Pulmonary artery endothelial cell (primary cell): ENCODE results near the gene FBXO48. TPM values are rescaled to one million over a fixed set of nuclear protein-coding genes. Genes with fewer than 3 reads are reported as not detected.

Experiments
- DNase-seq: peaks from one replicate; pipeline ENCODE4 v3.0.0-alpha.2; 2011; ENCODE audit warnings: low read depth, low spot score
- total RNA-seq: library from RNA; depleted of rRNA; stranded (reverse); fragments of >200 nt; gene quantifications from 2 replicates; pipeline ENCODE4 v1.2.3, GENCODE V29; 2014

The FBXO48 gene
- total RNA-seq, 1 donor from 2014 or later = 0.20 TPM

DNA sequence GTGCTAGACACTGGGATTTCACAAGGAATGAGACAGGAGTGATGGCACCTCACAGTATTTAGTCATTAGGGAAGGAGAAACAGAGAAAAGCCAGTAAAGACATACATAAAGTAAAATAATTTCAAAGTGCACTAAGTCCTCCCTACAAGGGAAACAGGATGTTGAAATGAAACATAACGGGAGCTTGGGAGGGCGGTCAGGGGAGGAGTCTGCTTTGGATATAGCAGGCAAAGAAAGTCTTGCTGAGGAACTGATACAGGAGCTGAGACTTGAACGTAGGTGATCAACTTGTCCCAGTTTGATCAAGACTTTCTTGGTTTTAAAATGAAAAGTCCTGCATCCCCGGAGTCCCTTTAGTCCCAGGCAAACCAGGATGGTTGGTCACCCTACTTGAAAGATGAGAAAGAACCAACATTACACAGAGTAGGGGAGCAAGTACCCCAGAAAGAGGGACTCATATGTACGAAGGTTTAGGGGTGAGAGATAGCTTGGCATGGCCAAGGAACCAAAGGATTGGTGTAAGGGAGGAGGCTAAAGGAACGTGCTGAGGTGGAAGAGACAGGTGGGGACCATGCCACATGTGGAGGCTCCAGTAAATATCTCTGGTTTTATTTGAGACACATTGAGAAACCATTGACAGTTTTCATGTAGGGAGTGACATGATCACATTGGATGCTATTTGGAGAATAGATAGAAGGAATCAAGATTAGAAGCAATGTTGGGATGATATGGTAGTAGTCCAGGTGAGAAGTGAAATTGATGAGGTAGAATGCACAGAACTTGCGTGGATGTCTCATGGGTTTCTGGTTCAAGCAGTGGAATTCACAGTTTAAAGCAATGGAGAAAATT, 28.4 kb downstream of the FBXO48 start:
- no peak for DNase-seq

DNA sequence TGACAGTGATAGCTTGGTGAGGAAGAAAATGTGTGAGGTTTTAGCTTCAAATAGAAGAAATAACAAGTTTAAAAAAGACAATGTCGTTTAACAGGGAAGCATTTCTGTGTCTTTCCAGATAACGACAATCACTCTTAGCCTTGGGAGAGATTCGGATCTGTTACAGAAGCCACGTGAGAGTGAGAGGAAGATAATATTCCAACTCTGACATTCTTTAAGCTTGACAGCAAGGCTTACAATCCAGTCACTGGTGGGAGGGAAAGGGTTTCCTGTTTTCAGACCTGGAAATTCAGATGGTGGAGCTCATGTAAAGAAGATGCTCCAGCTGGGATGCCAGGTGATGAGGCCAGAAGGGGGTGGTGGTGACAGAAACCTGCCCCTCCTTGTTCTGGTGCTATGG, 30.8 kb downstream of the FBXO48 start:
- no peak for DNase-seq

DNA sequence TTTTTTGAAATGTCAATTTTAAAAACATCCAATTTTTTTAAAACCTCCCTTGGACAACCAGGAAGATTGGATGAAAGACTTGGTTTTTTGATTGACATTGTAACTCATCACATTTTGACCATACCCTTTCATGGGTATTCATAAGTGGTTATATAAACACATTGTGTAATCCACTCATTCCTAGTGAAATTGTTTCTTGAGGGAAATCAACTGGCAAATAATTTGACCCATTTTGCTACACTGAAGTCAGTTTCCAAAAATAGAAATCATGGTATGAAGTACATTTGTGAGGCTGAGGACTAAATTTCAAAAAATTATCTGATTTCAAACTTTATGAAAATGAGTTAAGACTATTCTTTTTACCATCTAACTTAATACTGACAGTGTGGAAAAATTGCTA, 31.5 kb downstream of the FBXO48 start:
- DNase-seq = no peak

DNA sequence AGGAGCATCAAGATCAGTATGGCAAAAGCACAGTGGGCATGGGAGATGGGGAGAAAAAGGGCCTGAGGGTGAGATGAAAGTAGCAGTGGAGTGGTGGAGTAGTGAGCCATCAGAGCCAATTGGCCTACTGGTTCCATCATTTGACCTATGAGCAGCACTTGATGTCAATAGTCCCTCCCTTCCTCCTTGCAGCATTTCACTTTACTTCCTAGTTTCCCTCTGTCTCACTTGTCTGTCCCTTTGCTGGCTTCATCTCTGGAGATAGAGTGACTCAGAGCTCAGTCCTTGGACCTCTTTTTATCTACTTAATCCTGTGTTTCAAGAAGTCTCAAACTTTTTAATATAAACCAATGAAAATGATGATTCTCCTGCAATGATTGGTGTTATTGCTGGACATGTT, 32.1 kb downstream of the FBXO48 start:
- no peak for DNase-seq

DNA sequence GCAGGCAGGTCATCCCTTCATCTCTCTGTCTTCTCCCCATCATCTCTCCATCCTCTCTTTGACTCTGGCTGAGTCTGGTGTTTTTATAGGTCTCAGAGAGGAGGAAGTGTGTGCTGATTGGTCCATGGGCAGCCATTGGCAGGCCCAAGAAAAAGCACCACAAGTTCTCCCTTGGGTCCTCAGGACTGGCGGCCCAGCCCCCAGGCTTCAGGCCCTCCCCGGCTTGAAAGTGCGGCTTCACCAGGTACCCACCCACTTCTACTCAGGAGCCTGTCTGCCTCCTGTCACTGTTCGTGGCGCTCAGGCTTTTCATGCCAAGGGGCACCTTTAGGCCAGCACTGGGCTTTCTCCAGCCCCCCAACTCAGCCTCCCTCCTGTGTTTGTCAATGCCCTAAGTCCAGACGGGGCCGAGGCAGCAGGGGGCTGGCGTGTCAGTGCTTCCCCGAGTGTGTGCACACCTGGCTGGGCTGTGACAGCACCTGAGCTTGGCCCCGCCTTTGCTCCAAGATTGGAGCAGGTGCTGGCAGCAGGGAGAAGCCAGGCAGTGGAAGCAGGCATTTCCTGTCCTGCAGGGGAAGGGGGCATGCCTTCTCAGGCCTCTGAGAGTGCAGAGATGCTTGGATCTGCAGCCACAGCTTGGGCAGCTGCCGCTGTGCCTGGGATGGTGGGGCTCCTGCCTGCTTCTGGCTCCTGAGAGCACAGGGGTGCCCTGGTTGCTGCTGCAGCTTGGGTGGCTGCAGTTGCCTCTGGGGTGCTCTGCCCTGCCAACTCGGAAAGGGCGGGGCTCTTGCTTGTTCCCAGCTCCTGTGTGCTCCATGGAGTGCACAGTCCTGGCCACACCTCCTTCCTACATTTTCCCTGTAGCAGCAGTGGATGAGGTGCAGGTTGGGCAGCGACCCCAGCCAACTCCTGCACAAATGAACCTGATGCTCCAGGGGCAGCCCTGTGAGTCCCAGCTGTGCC, 34.1 kb downstream of the FBXO48 start:
- DNase-seq = no peak

DNA sequence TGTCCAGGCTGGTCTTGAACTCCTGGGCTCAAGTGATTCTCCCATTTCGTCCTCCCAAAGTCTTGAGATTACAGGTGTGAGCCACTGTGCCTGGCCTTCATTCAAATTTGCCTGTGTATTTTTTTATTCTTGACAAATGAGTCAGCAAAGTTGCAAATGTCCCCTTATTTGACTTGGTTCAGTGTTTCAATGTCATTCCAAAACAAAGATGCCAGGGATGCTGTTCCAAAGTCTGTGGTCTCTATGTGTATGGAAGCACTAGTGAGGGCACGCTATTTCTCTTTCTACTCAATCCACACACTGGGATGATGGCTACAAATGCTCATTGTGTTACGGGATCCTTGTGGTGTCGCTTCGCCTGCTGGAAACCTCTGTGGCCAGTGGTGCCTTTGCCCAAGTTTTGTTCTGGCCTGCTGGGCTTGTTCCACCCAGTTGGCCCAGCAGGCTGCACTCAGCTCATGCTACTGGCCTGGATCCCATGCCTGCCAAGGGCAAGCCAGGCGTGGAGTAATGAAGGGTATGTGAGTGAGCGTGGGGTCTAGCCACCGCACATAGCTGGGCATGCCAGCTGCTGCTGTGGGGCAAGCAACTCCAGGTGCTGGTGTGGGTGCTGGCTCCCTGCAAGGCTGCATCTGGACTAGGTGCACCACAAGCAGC, 35.6 kb downstream of the FBXO48 start:
- no peak for DNase-seq

DNA sequence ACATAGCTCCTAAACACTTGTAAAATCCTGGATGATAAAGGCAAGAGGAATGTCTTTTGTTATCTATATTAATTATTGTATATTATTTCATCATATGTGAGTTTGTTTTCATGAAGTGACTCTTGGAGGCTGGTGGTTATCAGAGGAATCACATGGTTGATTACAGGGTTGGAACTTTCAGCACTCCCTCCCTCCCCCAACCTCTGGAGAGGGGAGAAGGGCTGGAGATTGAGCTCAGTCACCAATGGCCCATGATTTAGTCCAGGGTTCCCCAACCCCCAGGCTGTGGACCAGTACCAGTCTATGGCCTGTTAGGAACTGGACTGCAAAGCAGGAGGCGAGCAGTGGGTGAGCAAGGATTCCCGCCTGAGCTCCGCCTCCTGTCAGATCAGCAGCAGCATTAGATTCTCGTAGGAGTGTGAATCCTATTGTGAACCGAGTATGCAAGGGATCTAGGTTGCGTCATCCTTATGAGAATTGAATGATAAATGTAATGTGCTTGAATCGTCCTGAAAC, 37.7 kb downstream of the FBXO48 start:
- no peak for DNase-seq

DNA sequence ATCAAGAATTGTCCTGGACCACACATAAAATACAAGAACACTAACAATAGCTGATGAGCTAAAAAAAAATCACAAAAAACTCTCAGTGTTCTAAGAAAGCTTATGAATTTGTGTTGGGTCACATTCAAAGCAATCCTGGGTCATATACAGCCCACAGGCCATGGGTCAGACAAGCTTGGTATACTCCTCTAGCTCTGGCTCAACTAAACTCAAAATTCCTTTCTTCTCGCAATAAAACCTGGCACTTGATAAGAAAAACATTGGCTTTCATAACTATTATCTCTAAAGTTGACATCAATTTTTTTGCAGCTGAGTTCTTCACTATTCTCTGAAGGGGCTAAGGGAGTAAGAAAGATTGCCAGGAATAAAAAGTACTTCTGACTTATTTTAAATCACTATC, 38.3 kb downstream of the FBXO48 start:
- no peak for DNase-seq

DNA sequence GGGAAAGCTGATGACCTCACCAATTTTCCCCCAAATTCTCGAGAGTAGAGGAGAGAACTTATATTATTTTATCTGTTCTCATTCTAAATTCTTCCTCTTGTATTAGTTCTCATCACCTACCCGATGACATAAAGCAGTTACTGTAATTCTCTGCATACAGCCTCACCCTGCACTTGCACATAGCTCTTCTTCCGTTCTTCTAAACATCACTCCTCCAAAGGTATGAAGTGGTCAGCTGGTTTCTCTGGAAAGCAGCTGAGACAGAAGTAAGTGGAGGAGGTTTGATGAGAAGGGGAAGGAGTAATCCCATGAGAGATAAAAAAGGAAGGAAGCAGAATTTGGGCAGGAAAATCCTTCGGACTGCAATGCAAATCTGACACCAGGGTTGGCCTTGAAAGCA, 39.0 kb downstream of the FBXO48 start:
- no peak for DNase-seq

DNA sequence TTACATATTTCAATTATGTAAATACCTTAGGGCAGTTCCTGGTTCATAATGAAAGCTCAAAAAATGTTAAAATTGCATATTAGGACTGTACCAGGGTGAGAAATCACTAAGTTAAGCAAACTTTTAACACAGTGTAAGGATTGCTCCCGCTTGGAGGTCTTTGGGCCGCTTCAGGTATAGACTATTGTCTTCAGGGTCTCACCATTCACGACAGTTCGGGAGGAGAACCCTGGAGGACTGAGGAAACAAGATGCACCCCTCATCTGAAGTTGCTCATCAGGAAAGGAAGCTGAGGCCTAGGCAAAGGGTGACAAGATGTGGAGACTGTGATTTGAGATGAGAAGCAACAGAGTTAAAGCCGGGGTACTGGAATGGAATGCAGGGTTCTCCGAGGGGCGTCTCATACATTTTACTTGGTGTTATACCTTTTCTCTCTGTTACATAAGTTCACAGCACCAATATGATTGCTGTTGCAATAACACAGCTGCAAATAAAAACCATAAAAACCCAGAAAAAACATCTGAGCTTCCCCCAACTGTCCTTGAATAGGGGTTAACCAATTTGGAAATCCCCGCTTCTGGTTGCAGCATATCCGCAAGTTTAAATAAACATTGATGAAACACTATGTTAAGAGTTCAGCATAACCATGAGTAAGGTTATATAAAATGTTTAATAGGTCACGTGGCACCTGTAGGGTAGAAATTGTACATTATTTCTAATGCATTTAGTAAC, 40.1 kb downstream of the FBXO48 start:
- no peak for DNase-seq

DNA sequence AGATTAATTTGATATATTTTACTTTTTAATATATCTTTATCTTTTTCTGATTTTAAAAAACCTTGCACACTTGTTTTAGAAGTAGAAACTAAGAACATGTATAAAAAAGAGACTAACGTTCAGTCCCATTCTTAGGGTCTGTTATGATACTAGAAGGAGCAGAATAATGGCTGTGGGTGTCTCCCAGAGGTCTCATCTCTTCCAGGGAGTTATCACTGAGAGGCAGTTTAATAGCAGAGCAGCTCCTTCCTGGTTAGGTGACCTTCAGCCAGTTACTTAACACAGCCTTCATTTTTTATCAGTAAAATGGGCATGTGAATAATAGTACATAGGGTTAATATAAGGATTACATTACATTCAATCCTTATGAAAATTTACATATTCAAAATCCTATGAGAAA, 40.6 kb downstream of the FBXO48 start:
- no peak for DNase-seq

DNA sequence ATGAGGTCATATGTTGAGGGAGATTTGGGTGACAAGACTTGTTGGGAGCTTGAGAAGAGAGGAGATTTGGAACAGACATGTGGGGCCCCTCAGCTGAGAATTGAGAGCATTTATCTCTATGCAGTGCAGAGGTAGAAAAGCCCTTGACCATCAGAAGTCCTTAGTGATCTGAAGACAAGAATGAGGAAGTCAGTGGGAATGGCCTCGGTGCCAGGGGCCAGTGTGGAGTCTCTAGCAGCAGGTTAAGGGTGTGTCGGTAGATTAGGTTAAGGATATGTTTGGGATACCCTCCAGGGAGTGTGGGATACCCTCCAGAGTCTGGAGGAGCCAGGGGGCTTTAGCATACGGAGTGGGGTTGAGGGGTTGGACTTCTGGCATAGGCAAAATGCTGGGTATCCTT, 41.6 kb downstream of the FBXO48 start:
- no peak for DNase-seq

DNA sequence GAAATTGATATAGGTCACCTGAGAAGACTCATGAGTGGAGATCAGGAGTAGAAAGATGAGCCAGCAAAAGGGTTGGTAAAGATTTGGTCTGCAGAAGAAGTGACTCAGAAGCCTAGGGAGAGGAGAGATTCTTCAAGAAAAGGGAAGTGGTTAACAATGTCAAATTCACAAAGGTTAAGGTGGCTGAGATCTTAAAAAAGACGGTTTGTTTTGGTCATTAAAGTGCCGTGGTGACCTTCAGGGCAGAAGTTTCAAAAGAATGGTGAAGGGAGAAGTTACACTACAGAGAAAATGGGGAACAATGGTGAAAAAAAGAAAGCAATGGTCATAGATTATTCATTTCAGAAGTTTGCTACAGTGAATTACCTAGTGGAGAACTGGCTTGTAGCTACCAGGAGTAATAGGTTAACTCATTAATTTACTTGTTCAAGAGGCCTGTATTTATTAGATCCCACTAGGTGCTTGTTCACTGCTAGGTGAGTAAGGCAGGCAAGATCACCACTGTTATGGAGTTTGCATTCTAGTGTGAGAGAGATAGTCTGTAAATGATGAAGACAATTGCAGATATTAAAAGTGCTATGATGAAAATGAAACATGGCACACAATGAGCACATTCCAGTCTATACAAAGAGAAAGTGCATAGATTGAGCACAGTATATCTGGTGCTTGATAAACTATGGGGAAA, 43.0 kb downstream of the FBXO48 start:
- DNase-seq = no peak

DNA sequence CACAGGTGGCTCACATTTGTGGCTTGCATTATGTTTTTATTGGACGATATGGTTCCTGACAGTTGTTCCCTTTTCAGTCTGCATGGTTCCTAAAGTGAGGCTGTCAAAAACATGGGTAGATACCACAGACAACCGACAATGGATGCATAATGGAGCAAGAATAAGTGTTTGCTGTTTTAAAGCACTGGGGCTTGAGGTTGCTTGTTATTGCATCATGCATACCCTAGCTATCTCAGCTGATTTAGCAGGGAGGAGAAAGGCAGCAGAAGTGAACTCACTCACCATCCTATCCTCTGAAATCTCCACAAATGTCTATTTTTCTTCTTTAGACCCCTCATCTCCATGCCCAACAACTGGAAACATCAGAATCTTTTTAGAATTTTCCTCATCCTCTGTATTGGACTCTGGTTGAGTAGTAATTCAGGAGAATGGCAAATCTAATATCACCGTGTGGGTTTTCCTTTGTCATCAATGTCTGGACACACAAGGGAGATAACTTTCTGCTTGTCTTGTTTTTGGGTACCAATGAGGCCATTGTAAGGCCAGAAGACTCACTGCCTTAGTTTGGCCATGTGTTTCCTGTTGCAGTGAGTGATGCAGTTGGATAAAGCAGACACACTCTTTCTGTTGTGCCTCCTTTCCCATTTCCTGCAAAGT, 46.7 kb downstream of the FBXO48 start:
- no peak for DNase-seq

DNA sequence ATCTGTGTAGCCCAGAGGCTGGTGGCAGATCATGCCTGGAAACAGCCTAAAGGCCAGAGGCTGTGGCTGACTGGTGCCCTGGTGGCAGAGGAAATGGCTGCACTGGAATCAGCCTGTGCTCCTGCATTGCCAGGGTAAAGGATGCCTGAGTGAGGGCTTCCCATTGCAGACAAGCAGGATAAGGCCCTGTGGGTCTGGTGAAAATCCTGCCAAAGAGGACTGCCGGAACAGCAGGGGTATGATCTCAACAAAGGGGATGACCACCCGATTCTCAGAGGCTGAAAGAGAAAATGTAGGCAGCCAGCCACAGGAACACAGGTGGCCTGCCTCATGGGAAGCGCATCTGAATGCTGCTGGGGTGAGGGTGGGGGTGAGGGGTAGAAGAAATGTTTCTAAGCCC, 48.2 kb downstream of the FBXO48 start:
- DNase-seq = no peak

DNA sequence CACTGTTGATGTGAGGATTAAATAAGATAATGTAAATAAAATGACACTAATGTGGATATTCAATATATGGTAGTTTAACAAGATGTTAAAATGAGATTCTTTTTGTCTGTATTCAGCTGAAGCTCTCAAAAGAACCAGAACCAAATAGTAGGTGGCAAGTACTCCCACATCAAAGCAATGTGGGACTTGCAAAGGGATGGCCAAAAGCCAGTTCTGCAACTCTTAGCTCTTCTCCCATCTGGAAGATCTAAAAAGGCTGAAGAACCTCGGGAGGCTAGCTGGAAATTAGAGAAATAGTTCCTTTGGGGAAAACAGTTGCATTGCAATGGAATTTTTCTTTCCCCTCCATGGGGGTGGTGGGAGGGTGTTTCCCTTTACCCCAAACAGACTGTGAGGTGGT, 48.7 kb downstream of the FBXO48 start:
- DNase-seq = no peak

DNA sequence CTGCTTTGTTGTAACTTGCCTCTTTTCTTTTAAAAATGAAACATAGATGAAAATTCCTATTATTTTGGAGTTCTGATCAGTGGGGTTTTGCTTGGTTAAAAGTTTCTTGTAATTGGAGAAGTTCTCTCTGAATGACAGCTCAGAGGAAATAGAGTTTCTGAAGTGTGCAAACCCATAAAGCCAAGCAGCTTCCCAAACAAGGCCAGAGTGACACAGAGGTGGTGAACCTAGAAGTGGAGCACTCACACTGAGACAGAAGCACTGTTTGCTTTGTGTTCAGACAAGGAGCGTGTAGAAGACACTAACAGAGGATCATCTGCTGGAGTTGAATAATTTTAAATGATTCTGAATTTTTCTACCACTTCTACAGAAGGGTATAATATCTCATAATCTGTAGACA, 49.2 kb downstream of the FBXO48 start:
- no peak for DNase-seq

DNA sequence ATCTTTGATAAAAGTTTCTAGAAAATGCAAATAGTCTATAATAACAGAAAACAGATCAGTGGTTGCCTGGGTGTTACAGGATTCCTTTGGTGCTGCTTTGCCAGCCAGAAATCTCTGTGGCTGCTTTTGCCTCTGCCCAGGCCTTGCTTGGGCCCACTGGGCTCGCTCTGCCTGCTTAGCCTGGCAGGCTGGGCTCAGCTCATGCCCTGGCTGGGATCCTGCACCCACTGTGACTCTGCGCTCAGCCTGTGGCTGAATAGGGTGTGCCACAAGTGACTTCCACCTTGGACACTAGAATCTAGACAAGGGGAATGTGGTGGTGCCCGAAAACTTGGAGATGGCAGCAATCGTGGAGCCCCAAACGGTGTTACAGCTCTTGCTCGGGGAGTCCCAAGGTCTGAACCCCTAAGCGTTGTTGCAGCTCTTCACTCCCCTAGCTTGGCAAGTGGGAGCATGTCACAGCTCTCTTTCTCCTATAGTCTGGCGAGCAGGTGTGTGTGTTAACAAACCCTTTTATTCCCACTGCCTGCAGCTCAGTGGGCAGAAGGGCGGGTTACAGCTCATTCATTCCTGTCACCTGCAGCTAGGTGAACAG, 50.9 kb downstream of the FBXO48 start:
- DNase-seq = no peak

DNA sequence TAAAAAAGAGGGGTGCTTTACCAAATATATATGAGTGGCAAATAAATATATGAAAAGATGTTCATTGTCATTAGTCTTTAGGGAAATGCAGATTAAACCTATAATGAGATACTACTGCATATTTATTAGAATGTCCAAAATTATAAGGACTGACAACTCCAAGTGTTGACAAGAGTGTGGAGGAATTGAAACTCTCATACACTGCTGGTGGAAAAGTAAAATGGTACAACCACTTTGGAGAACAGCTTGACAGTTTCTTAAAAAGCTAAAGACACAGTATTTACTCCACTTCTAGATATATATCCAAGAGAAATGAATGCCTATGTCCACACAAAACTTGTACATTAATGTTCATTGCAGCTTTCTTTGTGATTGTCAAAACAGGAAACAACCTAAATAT, 51.6 kb downstream of the FBXO48 start:
- DNase-seq = no peak

DNA sequence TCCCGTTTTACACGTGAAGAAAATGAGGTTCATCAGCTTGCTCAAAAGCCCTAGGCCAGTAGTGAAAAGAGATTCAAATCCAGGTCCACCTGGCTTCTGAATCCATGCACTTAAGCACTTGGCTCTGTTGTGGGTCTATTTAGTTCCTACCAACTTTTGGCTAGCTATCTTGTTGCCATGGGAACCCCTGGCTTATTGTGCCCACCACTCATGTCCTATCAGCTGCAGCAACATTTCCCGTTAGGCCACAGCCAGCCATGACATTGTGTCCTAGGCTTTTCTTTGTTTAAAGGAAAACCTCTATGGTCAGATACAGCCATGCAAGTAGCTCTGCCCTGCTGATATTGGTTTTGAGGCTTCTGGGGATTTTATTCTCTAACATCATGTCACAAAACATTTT, 52.2 kb downstream of the FBXO48 start:
- DNase-seq = no peak
